GM18502 (cell line): ENCODE results near the gene EDA.
"Not testable (repeated sequence)": the region's sequence is repeated elsewhere in the genome, so short reads cannot be mapped to it uniquely, and the experiment has no call there.

Source experiments
- ATAC-seq: cut with Tn5 transposase; IDR thresholded peaks from one replicate; pipeline ENCODE4 v1.9.1; 2021; ENCODE audit warnings: mild to moderate bottlenecking; ENCODE audit not compliant: unreplicated experiment, poor library complexity

Gene EDA

GRCh38 chrX:69740317-69740716, 124.4 kb downstream of the EDA start:
- no peak for ATAC-seq

DNA sequence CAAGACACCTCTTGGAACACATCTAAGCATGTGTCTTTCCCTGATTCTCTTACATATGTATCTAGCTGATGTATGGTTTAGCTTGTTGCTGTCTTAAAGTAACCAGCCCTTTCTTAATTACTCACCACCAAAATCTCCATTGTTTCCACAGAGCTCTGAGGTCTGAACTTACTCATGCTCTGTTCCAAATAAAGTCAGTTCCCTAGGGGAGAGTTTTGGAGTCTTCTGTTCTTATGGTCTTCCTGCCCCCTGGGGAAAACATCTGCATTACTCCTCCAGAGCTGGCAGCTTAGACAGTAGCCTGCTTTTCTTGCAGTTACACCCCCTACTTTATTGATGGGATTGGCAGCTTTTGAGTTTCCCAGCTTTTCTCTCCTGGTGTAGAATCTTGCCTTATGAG, 125.8 kb downstream of the EDA start:
- ATAC-seq = no peak

- no peak for ATAC-seq
These were observed 130.1 kb downstream of the EDA start for GRCh38 chrX:69746051-69746450.

DNA sequence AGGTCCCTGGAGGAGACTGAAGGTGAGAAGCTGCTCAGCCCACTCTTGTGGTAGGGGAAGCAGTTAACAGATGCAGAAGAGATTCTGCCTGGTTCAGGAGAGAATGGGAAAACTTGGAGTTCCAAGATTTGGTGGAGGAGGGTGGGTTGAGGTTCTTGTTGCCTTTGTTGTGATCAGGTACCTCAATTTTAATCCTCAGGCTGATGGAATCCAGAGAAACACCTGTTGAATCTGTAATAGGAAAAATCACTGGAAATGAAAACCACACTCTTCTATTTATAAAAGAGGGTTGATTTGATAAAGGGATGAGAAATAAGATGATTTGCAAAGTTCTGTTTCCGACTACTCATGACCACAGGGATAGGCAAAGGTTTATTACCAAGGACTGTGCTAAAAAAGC, 132.1 kb downstream of the EDA start:
- ATAC-seq = no peak

DNA sequence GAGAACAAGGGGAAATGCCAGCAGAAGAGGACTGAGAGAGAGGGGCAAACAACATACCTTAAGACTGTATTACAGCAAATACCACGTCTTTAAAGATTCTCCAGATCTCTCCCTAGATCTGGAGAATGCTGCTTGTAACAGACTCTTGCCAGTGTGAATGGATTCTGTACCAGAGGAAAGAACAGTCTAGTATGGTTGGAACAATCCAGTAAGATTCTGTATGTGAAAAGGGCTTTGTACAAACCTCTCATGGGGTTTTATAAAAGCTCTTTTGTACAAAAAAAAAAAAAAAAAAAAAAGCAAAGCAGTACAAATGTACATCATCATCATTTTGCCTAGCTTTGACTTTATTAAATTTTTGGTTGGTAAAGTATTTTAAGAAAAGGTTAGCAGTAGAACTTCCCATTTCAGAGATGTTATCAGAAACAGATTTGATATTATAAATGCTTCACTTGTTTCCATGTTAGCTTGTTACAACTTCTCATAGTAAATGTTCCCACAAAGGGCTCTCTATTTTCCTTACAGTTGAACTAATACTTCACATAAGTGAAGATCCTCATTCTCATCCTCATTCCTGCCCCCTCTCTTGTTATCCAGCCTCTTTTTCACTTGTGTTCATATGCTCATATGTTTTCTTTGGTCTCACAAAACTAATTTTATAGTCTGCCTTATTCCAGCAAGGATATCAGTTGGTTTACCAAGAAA, 144.2 kb downstream of the EDA start:
- ATAC-seq = no peak

GRCh38 chrX:69761633-69762032, 145.7 kb downstream of the EDA start:
- no peak for ATAC-seq

DNA sequence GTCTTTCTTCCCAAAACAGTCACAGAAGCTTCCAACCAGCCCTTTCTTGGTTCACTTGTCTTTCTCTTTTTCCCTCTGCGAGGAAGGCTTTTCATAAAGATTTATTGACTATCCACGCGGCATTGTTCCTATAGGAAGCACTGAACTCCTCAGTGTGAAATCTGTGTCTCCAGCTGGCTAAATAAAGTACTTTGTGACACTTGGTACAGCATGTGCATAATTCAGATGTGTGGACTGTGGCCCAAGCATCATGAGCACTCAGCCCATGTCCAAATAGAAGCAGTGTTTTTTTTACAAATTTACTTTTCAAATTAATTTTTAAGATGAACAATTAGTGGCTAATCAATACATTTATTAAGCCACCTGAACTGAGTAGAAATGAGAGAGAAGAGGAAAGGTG, 146.4 kb downstream of the EDA start:
- no peak for ATAC-seq

- no peak for ATAC-seq
These were observed 177.5 kb downstream of the EDA start for GRCh38 chrX:69793260-69793935.

GRCh38 chrX:69795702-69796101, 179.8 kb downstream of the EDA start:
- no peak for ATAC-seq

- ATAC-seq = no peak
These were observed 191.5 kb downstream of the EDA start for GRCh38 chrX:69807400-69807799.

- no peak for ATAC-seq
These were observed 192.5 kb downstream of the EDA start for GRCh38 chrX:69808375-69808774.

- no peak for ATAC-seq
These were observed 197.8 kb downstream of the EDA start for GRCh38 chrX:69813677-69814076.

DNA sequence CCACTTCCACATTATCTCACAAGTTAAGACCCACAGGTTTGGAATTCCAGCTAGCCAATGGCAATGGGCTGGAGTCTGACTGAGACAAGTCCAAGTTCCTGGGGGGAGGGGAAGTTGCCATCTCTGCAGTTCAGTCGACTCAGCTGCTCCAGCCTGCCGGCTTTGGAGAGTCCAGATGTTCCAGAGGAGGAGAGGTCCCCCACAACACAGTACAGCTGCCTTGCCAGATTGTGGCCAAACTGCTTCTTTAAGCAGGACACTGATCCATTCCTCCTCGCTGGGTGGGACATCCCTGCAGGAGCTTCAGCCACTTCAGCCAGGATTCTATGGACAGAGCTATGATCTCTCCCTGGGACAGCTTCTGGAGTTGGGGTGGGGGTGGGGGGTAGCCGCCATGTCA, 199.2 kb downstream of the EDA start:
- ATAC-seq = no peak

DNA sequence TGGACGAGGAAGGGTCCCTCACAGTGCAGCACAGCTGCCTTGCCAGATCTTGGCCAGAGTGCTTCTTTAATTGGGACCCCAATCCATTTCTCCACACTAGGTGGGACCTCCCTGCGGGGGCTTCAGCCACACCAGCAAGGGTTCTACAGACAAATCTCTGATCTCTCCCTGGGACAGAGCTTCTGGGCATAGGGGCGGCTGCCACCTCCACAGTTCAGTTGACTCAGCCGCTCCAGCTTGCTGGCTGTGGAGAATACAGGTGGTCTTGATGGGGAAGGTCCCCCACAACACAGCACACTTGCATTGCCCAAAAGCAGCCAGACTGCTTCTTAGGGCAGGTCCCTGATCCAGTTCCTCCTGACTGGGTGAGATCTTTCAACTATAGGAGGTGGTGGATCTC, 199.6 kb downstream of the EDA start:
- ATAC-seq = no peak

- ATAC-seq = no peak
These were observed 228.7 kb downstream of the EDA start for GRCh38 chrX:69844636-69845035.

DNA sequence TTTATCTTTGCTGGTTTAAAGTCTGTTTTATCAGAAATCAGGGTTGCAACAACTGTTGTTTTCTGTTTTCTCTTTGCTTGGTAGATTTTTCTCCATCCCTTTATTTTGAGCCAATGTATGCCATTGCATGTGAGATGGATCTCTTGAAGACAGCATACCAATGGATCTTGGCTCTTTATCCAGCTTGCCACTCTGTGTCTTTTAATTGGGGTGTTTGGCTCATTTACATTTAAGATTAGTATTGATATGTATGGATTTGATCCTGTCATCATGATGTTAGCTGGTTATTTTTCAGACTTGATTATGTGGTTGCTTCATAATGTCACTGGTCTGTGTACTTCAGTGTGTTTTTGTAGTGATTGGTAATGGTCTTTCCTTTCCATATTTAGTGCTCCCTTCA, 244.1 kb downstream of the EDA start:
- ATAC-seq = not testable (repeated sequence)

- no peak for ATAC-seq
These were observed 260.3 kb downstream of the EDA start for GRCh38 chrX:69876221-69876620.

DNA sequence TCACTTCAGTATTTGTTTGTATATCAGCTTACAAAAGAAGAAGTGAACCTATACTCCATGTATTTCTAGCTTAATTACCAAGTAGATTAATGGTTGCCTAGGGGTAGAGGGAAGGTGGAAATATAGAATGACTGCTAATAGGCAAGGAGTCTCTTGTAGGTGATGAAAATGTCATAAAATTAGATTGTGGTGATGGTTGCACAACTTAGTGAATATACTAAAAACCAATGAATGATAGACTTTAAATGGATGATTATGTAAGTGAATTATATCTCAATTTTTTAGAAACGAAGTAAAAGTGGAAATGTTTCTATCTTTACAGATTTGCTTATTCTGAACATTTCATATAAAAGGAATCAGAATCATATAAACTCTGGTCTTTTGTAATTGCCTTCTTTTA, 268.3 kb downstream of the EDA start:
- ATAC-seq = no peak

- ATAC-seq = no peak
These were observed 280.1 kb downstream of the EDA start for GRCh38 chrX:69896046-69896445.

DNA sequence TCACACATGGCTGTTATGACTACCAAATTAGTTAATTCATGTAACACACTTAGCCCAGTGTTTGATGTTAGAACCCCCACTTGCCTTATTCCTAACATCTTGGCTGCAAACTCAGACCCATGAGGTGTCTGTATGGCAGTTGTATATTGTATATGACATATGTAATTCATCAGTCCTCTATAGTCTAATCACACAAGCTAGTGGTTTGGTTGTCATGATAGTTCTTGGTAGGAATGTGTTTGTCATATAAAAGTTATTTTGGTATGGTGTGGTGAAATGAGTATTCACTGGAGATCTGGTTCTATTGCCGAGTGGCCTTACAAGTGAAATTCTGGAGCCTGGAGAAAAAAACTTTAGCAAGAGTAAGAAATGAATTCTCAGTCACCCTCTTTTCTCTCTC, 284.6 kb downstream of the EDA start:
- no peak for ATAC-seq

DNA sequence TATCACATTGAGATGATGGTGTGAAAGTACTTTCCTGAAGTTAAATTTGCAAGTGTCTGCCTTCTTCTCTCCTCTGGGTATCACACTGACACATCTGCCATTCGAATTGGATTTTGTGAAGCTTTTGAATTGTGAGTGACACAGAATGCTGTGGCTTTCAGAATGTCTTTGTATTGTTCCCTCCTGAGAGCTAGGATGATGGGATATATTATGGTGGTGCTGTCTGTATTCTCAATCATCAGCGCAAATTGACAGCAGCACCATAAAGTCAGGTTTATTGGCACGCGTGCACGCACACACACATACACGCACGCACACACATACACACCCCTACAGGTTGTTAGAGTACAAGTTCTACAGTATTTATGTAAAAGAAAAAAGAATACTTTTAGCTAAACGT, 290.5 kb downstream of the EDA start:
- ATAC-seq = no peak

GRCh38 chrX:69914781-69915180, 298.9 kb downstream of the EDA start:
- no peak for ATAC-seq
